Measurements from ENCODE around the gene NAP1L3.
A peak's percentile ranks its signal among the peaks of the same experiment; 100 is the strongest.

The NAP1L3 gene, protein sequence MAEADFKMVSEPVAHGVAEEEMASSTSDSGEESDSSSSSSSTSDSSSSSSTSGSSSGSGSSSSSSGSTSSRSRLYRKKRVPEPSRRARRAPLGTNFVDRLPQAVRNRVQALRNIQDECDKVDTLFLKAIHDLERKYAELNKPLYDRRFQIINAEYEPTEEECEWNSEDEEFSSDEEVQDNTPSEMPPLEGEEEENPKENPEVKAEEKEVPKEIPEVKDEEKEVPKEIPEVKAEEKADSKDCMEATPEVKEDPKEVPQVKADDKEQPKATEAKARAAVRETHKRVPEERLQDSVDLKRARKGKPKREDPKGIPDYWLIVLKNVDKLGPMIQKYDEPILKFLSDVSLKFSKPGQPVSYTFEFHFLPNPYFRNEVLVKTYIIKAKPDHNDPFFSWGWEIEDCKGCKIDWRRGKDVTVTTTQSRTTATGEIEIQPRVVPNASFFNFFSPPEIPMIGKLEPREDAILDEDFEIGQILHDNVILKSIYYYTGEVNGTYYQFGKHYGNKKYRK

DNA sequence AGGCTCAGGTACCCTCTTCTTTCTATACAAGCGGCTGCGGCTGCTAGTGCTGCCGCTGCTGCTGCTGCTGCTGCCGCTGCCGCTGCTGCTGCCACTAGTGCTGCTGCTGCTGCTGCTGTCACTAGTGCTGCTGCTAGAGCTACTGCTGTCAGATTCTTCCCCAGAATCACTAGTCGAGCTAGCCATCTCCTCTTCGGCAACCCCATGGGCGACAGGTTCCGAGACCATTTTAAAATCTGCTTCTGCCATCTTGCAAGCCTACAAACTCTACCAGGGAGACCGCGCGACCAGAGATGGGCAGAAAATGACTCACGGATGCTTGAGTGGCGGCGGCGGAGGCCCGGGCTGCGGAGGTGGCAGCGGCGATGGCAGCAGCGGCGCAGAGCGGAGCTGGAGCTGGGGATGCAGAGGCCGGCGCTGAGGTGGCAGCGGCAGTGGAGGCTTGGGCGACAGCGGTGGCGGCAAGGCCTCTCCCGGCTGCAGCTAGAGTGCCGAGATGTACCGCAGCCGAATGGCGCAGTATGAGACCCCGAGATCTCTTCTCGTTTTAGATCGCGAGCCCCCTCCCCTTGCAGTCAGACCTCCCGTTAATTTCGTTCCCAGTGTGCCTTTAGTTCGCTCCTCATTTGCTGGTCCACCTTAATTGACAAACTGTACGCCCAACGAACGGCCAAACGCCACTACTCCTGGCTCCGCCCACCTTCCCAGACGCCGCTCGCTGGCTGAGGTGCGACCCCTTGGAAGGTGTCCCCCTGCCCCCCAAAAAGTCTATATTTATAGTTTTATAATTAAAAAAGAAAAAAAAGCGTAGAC is at the start of gene NAP1L3:
NAP1L3 (minus strand) TSS at position 523 of the 813 bp plus-strand sequence; CDS start at position 249, 274 bp downstream.
- Histone ChIP-seq H3K9me2 (replicated peaks; ENCODE audit: control insufficient read depth, low read length) (no peaks in the 10 kb centered on the region), H3K36me3 (ENCODE audit: control insufficient read depth, low read length) (no peaks in the 10 kb centered on the region), H3K27me3 (ENCODE audit: control insufficient read depth, low read length) (peaks cover 7% of the 10 kb centered on the region), H3K4me1 (ENCODE audit: control insufficient read depth, low read length) (no peaks in the 10 kb centered on the region), H3K4me3 (ENCODE audit: low read length) (peak within 1 kb of the TSS; percentile 54), H4K20me1 (ENCODE audit: control insufficient read depth, insufficient read depth, low read depth, low read length) (no peaks in the 10 kb centered on the region), H3K9me3 (ENCODE audit: control insufficient read depth, insufficient read depth, low read length) (no peaks in the 10 kb centered on the region), H3F3A (ENCODE audit: control insufficient read depth, insufficient read depth) (no peaks in the 10 kb centered on the region), H3K79me2 (ENCODE audit: control insufficient read depth, low read length) (no peaks in the 10 kb centered on the region), H3K4me2 (ENCODE audit: low read length) (peak within 1 kb of the TSS; percentile 45), H3K27ac (ENCODE audit: low read depth, low read length) (no peak within 1 kb of the TSS)
- no peak for TF ChIP-seq EZH2phosphoT487 (IDR thresholded peaks at IDR 0.05; ENCODE audit: borderline replicate concordance, low read length)
- TF ChIP-seq, protein P1, sequence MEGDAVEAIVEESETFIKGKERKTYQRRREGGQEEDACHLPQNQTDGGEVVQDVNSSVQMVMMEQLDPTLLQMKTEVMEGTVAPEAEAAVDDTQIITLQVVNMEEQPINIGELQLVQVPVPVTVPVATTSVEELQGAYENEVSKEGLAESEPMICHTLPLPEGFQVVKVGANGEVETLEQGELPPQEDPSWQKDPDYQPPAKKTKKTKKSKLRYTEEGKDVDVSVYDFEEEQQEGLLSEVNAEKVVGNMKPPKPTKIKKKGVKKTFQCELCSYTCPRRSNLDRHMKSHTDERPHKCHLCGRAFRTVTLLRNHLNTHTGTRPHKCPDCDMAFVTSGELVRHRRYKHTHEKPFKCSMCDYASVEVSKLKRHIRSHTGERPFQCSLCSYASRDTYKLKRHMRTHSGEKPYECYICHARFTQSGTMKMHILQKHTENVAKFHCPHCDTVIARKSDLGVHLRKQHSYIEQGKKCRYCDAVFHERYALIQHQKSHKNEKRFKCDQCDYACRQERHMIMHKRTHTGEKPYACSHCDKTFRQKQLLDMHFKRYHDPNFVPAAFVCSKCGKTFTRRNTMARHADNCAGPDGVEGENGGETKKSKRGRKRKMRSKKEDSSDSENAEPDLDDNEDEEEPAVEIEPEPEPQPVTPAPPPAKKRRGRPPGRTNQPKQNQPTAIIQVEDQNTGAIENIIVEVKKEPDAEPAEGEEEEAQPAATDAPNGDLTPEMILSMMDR (IDR thresholded peaks at IDR 0.05; ENCODE audit: low read depth, low read length, poor library complexity, severe bottlenecking), result no peak

DNA sequence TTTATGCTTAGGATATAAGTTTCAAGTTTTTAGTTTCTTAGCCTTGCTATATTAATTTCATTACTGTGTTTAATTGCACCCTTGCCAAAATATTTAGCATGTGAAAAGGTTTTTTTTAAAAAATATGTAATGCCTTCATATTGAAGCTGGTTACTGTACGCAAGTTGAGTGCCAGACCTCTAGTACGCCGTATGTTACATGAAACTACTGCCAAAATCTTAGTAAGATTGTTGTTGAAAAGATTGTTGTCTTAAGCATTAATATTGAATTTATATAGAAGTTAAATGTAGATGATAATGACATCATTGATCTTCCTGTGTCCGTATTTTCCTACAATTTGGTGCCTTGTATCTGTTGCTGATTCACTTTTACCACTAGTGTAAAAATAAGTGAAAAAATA is 37.7 kb upstream of the NAP1L3 start:
- no peaks in the 10 kb centered on the region for H3K9me2 ChIP-seq (replicated peaks; ENCODE audit: control insufficient read depth, low read length)
- H3K27me3 ChIP-seq (ENCODE audit: control insufficient read depth, low read length), result no peaks in the 10 kb centered on the region
- no peak overlapping the region for H3K4me2 ChIP-seq (ENCODE audit: low read length)
- H3K79me2 ChIP-seq (ENCODE audit: control insufficient read depth, low read length), result no peaks in the 10 kb centered on the region
- TF ChIP-seq, protein P1 (IDR thresholded peaks at IDR 0.05; ENCODE audit: low read depth, low read length, poor library complexity, severe bottlenecking), result no peak
- no peak for TF ChIP-seq EZH2phosphoT487 (IDR thresholded peaks at IDR 0.05; ENCODE audit: borderline replicate concordance, low read length)
- no peaks in the 10 kb centered on the region for H4K20me1 ChIP-seq (ENCODE audit: control insufficient read depth, insufficient read depth, low read depth, low read length)
- H3K27ac ChIP-seq (ENCODE audit: low read depth, low read length), result no peak overlapping the region
- H3K4me3 ChIP-seq (ENCODE audit: low read length), result no peak overlapping the region
- no peaks in the 10 kb centered on the region for H3F3A ChIP-seq (ENCODE audit: control insufficient read depth, insufficient read depth)
- no peaks in the 10 kb centered on the region for H3K36me3 ChIP-seq (ENCODE audit: control insufficient read depth, low read length)
- no peaks in the 10 kb centered on the region for H3K4me1 ChIP-seq (ENCODE audit: control insufficient read depth, low read length)
- H3K9me3 ChIP-seq (ENCODE audit: control insufficient read depth, insufficient read depth, low read length), result no peaks in the 10 kb centered on the region

GRCh38 chrX:93703701-93704100 is 30.3 kb upstream of the NAP1L3 start:
- Histone ChIP-seq H3F3A (ENCODE audit: control insufficient read depth, insufficient read depth) (no peaks in the 10 kb centered on the region), H4K20me1 (ENCODE audit: control insufficient read depth, insufficient read depth, low read depth, low read length) (no peaks in the 10 kb centered on the region), H3K4me3 (ENCODE audit: low read length) (no peak overlapping the region), H3K9me2 (replicated peaks; ENCODE audit: control insufficient read depth, low read length) (no peaks in the 10 kb centered on the region), H3K79me2 (ENCODE audit: control insufficient read depth, low read length) (no peaks in the 10 kb centered on the region), H3K4me2 (ENCODE audit: low read length) (no peak overlapping the region), H3K27ac (ENCODE audit: low read depth, low read length) (no peak overlapping the region), H3K4me1 (ENCODE audit: control insufficient read depth, low read length) (no peaks in the 10 kb centered on the region), H3K9me3 (ENCODE audit: control insufficient read depth, insufficient read depth, low read length) (no peaks in the 10 kb centered on the region), H3K27me3 (ENCODE audit: control insufficient read depth, low read length) (no peaks in the 10 kb centered on the region), H3K36me3 (ENCODE audit: control insufficient read depth, low read length) (no peaks in the 10 kb centered on the region)
- TF ChIP-seq, protein P1 (IDR thresholded peaks at IDR 0.05; ENCODE audit: low read depth, low read length, poor library complexity, severe bottlenecking), result no peak
- TF ChIP-seq EZH2phosphoT487 (IDR thresholded peaks at IDR 0.05; ENCODE audit: borderline replicate concordance, low read length), result no peak
